ENCODE measurements around the gene GPR45.

- TF ChIP-seq CTCF (conservative IDR thresholded peaks at IDR 0.05; ENCODE audit: low read depth, low read length) (no peak), EZH2 (IDR thresholded peaks at IDR 0.05; ENCODE audit: borderline replicate concordance, low read depth, low read length, poor library complexity, severe bottlenecking) (no peak)
Observed at GRCh38 chr2:105237045-105237765, 4.3 kb upstream of the GPR45 start.
